ENCODE data around the gene SLC29A1. TPM values are rescaled to one million over a fixed set of nuclear protein-coding genes. Genes with fewer than 3 reads are reported as not detected.
"Not testable (repeated sequence)": the region's sequence is repeated elsewhere in the genome, so short reads cannot be mapped to it uniquely, and the experiment has no call there.

The SLC29A1 gene
- total and polyA plus RNA-seq, 5 experiments from 2014 or later = 1.3 to 2.6 (median 2.3) TPM

- no peak for DNase-seq
- H3K4me3 Mint-ChIP-seq = no peak overlapping the region
- no peaks in the 10 kb centered on the region for H3K27me3 Mint-ChIP-seq
- POLR2A ChIA-PET = interaction anchor here (1.6 to 5.4 kb wide), 2 partner anchors 11 to 20 kb away, joined by 4 to 47 read pairs; partner anchors contain the start of gene HSP90AB1
- no peaks in the 10 kb centered on the region for H3K9me3 Mint-ChIP-seq
- no peak for ATAC-seq
- H3K4me1 Mint-ChIP-seq = peaks cover 10 to 25% (median 17%) of the 10 kb centered on the region in 4 donors
- H3K36me3 Mint-ChIP-seq = no peaks in the 10 kb centered on the region
- no peak overlapping the region for H3K27ac Mint-ChIP-seq
Observed at GRCh38 chr6:44226368-44227147, 3.2 kb downstream of the SLC29A1 start.

- POLR2A ChIA-PET = interaction anchor here (1.6 kb wide), 1 partner anchor 10 kb away, joined by 4 read pairs; no protein-coding TSS in a partner anchor
- no peaks in the 10 kb centered on the region for H3K27me3 Mint-ChIP-seq
- DNase-seq (no peak), ATAC-seq (no peak)
- H3K4me3 Mint-ChIP-seq = no peak overlapping the region
- H3K27ac Mint-ChIP-seq = no peak overlapping the region
- H3K4me1 Mint-ChIP-seq = peaks cover 10 to 21% (median 14%) of the 10 kb centered on the region in 4 donors
- H3K9me3 Mint-ChIP-seq = no peaks in the 10 kb centered on the region
- no peaks in the 10 kb centered on the region for H3K36me3 Mint-ChIP-seq
Observed at GRCh38 chr6:44227148-44227793, 3.9 kb downstream of the SLC29A1 start.

GRCh38 chr6:44228031-44228430 lies 4.6 kb downstream of the SLC29A1 start:
- DNase-seq = no peak
- ATAC-seq = no peak
- POLR2A ChIA-PET = interaction anchor here (1.6 kb wide), 1 partner anchor 9 kb away, joined by 4 read pairs; no protein-coding TSS in a partner anchor
- H3K4me1 Mint-ChIP-seq = peaks cover 7 to 14% (median 9%) of the 10 kb centered on the region in 4 donors
- peak overlapping the region in 1 of 10 donors; percentile 21 for H3K27ac Mint-ChIP-seq
- H3K27me3 Mint-ChIP-seq = no peaks in the 10 kb centered on the region
- H3K36me3 Mint-ChIP-seq = no peaks in the 10 kb centered on the region
- no peak overlapping the region for H3K4me3 Mint-ChIP-seq
- no peaks in the 10 kb centered on the region for H3K9me3 Mint-ChIP-seq

- POLR2A ChIA-PET = interaction anchor here (1.6 kb wide), 1 partner anchor 9 kb away, joined by 4 read pairs; no protein-coding TSS in a partner anchor
- no peaks in the 10 kb centered on the region for H3K9me3 Mint-ChIP-seq
- no peak overlapping the region for H3K27ac Mint-ChIP-seq
- H3K4me1 Mint-ChIP-seq = peaks cover 6 to 11% (median 9%) of the 10 kb centered on the region in 4 donors
- H3K27me3 Mint-ChIP-seq = no peaks in the 10 kb centered on the region
- ATAC-seq (no peak), DNase-seq (no peak)
- H3K36me3 Mint-ChIP-seq = no peaks in the 10 kb centered on the region
- no peak overlapping the region for H3K4me3 Mint-ChIP-seq
Observed at GRCh38 chr6:44228433-44228832, 5.0 kb downstream of the SLC29A1 start.

- no peak for DNase-seq
- H3K4me1 Mint-ChIP-seq = peaks cover 6 to 13% (median 9%) of the 10 kb centered on the region in 4 donors
- H3K4me3 Mint-ChIP-seq = no peak overlapping the region
- no peaks in the 10 kb centered on the region for H3K36me3 Mint-ChIP-seq
- POLR2A ChIA-PET = no interaction called here
- no peaks in the 10 kb centered on the region for H3K27me3 Mint-ChIP-seq
- ATAC-seq = no peak
- no peaks in the 10 kb centered on the region for H3K9me3 Mint-ChIP-seq
- H3K27ac Mint-ChIP-seq = no peak overlapping the region
Observed at GRCh38 chr6:44228836-44229235, 5.4 kb downstream of the SLC29A1 start.

- no peak for DNase-seq
- Mint-ChIP-seq H3K27me3 (no peaks in the 10 kb centered on the region), H3K4me1 (peaks cover 3 to 7% (median 3%) of the 10 kb centered on the region in 4 donors), H3K36me3 (no peaks in the 10 kb centered on the region), H3K9me3 (no peaks in the 10 kb centered on the region), H3K27ac (no peak overlapping the region), H3K4me3 (no peak overlapping the region)
- POLR2A ChIA-PET = no interaction called here
- no peak for ATAC-seq
Observed at GRCh38 chr6:44229376-44230033, 6.1 kb downstream of the SLC29A1 start.

GRCh38 chr6:44230034-44230675 lies 6.8 kb downstream of the SLC29A1 start:
- ATAC-seq (no peak), DNase-seq (no peak)
- POLR2A ChIA-PET = no interaction called here
- Mint-ChIP-seq H3K4me1 (peaks cover 0 to 7% (median 2%) of the 10 kb centered on the region in 4 donors), H3K27me3 (no peaks in the 10 kb centered on the region), H3K4me3 (no peak overlapping the region), H3K9me3 (no peaks in the 10 kb centered on the region), H3K27ac (peak overlapping the region in 1 of 10 donors; percentile 5), H3K36me3 (no peaks in the 10 kb centered on the region)

GRCh38 chr6:44231426-44231825 lies 8.0 kb downstream of the SLC29A1 start:
- H3K27ac Mint-ChIP-seq, DNase-seq, POLR2A ChIA-PET, ATAC-seq, H3K27me3 Mint-ChIP-seq, H3K4me3 Mint-ChIP-seq, H3K4me1 Mint-ChIP-seq, H3K9me3 Mint-ChIP-seq, H3K36me3 Mint-ChIP-seq: not testable (repeated sequence)

- H3K4me1 Mint-ChIP-seq = peaks cover 2 to 11% (median 8%) of the 10 kb centered on the region in 4 donors
- DNase-seq = no peak
- POLR2A ChIA-PET = no interaction called here
- no peak overlapping the region for H3K4me3 Mint-ChIP-seq
- H3K36me3 Mint-ChIP-seq = no peaks in the 10 kb centered on the region
- no peak for ATAC-seq
- no peaks in the 10 kb centered on the region for H3K9me3 Mint-ChIP-seq
- H3K27ac Mint-ChIP-seq = peak overlapping the region in 3 of 10 donors; percentile 8 to 66 (median 46)
- H3K27me3 Mint-ChIP-seq = no peaks in the 10 kb centered on the region
Observed at GRCh38 chr6:44232676-44233566, 9.5 kb downstream of the SLC29A1 start.

GRCh38 chr6:44233567-44234100 lies 10.2 kb downstream of the SLC29A1 start:
- H3K27me3 Mint-ChIP-seq = no peaks in the 10 kb centered on the region
- ATAC-seq (no peak), DNase-seq (no peak)
- H3K4me1 Mint-ChIP-seq = peaks cover 4 to 16% (median 14%) of the 10 kb centered on the region in 4 donors
- peak overlapping the region in 1 of 10 donors; percentile 66 for H3K27ac Mint-ChIP-seq
- no peaks in the 10 kb centered on the region for H3K9me3 Mint-ChIP-seq
- no peaks in the 10 kb centered on the region for H3K36me3 Mint-ChIP-seq
- no peak overlapping the region for H3K4me3 Mint-ChIP-seq
- POLR2A ChIA-PET = interaction anchor here (3.0 kb wide), 1 partner anchor 12 kb away, joined by 32 read pairs; the partner anchor contains the start of gene HSP90AB1
